NCI-H187 treated with DMSO at 0.1 percent for 48 hours (cell line): ENCODE data around the gene CMC4.
A peak's percentile ranks its signal among the peaks of the same experiment; 100 is the strongest.

ENCODE experiments used
- DNase-seq: peaks from one replicate; lab custom pipeline; 2025; lab: John Stamatoyannopoulos, UW

The CMC4 gene

DNA sequence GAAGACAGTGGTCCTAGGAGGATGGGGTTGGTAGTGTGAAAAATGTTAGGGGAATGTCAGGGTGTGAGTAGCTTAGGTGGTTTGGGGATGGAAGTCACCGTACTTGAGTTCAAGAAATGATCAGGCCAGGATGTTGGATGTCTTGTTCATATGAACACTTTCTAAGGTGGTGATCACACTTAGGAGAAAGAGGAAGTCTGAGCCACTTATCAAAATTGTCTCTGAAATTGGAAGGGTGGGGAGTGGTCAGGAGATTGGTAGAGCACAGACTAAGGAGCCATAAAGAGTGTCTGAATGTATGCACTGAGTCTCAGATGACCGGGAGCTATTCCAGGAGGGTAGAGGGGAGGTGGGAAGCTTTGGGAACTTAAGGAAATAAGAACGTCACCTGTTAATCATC lies 17.3 kb downstream of the CMC4 start:
- DNase-seq = no peak

DNA sequence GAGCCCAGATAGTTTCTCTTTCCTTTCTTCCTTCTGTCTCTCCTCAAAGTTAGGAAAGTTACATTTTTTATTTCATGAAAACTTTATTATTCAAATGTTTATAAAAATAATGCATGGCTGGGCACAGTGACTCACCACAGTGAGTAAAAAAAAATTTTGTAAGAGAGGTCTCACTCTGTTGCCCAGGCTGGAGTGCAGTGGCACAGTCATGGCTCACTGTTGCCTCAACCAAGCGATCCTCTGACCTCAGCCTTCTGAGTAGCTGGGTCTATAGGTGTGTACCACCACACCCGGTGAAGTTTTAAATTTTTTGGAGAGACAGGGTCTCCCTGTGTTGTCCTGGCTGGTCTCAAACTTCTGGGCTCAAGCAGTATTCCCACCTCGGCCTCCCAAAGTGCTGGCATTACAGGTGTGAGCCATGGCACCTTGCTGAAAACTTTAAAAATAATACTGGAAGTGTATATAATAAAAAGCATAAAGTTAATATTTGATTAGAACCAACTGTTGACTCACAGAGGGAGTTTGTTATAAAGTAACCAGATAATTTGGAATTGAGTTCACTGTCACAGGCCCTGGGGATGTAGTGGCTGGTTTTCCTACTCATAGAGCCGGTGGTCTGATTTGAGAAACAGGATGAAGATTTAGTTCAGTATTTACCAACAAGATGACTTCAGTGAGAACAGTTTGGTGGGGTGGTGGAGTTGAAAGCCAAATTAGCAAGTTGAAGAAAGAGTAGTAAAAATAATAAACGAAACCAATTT lies 18.0 kb downstream of the CMC4 start:
- DNase-seq = no peak

GRCh38 chrX:155048977-155049619 lies 21.8 kb downstream of the CMC4 start:
- DNase-seq = no peak

DNA sequence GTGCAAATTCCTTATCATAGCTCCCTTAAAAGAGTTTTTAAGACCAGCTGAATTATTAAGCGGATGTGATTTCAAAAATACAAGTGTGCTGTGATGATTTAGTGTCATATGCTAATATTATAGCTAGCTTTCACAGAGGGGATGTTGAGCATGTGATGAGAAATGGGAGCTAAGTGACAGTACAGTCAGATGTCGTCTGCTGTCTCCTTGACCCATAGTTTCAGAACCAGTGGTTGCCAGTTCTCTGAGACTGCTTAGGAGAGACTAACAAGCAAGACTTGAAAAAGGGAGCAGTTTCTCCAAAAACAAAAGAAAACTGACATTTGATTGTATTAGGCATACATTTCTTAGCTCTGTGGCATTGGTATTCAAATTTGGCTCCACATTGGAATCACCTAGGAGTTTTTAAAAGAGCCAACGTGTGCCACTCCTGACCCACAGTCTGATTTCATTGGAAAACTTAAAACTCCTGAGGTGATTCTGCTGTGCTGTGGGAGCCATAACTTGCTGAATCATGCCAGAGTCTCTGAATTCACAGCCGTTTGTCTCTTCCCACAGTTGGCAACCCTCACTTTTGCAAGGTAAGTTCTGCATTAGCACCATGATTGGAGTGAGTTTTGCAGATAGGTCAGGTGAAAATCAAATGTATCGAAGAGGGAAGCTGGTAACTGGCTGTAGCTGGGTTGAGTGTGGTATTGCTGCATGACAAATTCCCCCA lies 24.0 kb downstream of the CMC4 start:
- no peak for DNase-seq

DNA sequence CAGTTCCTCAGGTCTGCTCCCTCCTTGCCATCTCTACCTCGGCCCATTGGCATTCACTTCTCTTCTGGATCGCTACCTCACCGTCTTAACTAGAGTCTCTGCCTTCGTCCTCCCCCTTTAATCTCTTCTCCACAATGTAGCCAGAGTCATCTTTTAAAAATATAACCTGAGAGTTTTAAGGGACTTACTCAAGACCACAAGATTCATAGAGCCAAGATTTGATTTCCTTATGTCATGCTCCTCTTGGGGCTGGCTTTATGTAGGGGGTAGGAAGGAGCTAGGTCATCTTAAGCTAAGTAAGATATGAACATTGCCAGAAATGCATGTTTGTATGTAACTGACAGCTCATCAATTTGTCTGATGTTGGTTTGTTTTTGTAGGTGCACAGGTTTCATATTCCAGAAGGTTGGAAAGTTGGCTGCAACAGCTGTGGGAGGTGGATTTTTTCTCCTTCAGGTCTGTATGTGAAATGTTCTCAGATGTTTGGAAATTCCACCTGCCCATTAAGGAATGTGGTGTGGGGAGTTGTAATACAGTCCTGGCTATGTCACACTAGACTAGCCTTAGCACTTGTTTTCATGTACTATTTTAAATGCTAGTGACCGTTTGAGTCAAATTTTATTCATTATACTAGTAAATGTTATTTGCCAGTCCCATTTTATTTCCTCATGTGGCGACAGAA lies 24.7 kb downstream of the CMC4 start:
- DNase-seq = no peak

DNA sequence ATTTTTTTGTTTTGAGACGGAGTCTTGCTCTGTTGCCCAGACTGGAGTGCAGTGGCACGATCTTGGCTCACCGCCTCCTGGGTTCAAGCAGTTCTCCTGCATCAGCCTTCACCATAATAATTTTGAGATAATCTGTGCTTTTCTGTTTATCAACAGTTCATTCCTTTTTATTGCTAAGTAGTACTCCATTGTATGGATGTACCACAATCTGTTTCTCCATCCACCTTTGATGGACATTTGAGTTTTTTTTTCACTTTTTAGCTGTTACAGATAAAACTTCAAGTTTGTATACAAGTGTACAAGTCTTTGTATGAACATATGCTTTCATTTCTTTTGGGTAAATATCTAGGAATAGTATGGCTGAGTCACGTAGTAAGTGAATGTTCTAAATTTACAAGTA lies 35.2 kb downstream of the CMC4 start:
- DNase-seq = no peak

DNA sequence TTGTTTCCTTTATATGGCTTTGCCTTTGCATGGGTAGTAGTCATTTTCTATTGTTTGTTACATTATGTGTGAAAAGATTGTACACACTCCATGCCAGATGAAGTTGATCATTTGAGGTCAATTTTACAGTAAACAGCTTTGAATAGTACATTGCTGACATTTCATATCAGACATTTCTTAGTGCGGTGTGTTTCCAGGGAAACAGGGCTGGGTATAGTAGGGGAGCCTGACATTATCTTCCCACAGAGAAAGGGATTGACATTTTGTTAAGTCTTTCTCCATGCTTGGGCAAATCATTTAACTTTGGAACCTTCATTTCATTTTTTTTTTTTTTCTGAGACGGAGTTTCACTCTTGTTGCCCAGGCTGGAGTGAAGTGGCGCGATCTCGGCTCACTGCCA lies 39.3 kb downstream of the CMC4 start:
- no peak for DNase-seq

- no peak for DNase-seq
Observed at GRCh38 chrX:155028877-155029291, 42.1 kb downstream of the CMC4 start.

GRCh38 chrX:155028129-155028528 lies 42.8 kb downstream of the CMC4 start:
- DNase-seq = no peak

GRCh38 chrX:155027509-155028066 lies 43.3 kb downstream of the CMC4 start:
- no peak for DNase-seq

- peak; percentile 77 for DNase-seq
Observed at GRCh38 chrX:155026727-155027508, 44.0 kb downstream of the CMC4 start, which contains the start of gene FUNDC2. Gene FUNDC2 (plus strand): TSS chrX:155026844. CDS start chrX:155026939, 95 bp downstream.

- no peak for DNase-seq
Observed at GRCh38 chrX:155026420-155026726, 44.6 kb downstream of the CMC4 start.

- no peak for DNase-seq
Observed at GRCh38 chrX:155023907-155024833, 46.8 kb downstream of the CMC4 start.

- no peak for DNase-seq
Observed at GRCh38 chrX:155022585-155022984, 48.4 kb downstream of the CMC4 start, which contains the start of gene F8. Gene F8 (minus strand): TSS chrX:155022723. CDS start chrX:155022552, 171 bp downstream.

- DNase-seq = no peak
Observed at GRCh38 chrX:155020591-155020990, 50.3 kb downstream of the CMC4 start.
